Activated naive CD4-positive, alpha-beta T cell (primary cell): ENCODE data around the gene SYNGR1.
"Not testable (repeated sequence)": the region's sequence is repeated elsewhere in the genome, so short reads cannot be mapped to it uniquely, and the experiment has no call there.

Source experiments
- DNase-seq, 4 experiments: peaks; one replicate each; lab custom pipeline; 2025; lab: John Stamatoyannopoulos, UW

SYNGR1 gene

DNA sequence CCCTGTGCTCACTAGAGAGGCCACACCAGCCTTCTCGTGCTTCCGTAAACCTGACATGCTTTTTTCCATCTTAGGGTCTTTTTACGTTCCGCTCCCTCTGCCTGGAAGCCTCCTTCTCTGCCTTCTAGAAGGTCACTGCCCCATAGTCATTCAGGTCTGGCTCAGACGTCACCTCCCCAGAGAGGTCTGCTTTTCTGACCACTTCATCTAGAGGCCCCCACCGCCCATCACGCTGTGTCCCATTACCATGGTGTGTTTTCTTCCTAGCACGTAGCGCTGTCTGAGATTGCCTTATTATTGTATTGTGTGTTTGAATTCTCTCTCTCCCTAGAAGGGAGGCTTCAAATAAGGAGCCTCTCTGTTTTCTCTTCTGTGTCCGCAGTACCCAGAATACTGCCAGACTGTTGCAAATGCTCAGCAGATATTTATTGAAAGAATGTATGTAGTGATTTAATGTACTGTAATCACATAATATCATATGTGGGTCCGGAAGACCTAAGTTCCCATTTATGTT lies 59.8 kb downstream of the SYNGR1 start:
- no peak for DNase-seq

- DNase-seq = no peak
Observed at GRCh38 chr22:39410264-39410663, 60.5 kb downstream of the SYNGR1 start.

- not testable (repeated sequence) for DNase-seq
Observed at GRCh38 chr22:39411828-39412365, 62.1 kb downstream of the SYNGR1 start.

GRCh38 chr22:39413204-39413603 lies 63.4 kb downstream of the SYNGR1 start:
- DNase-seq = not testable (repeated sequence)

GRCh38 chr22:39414377-39414776 lies 64.6 kb downstream of the SYNGR1 start:
- no peak for DNase-seq

DNA sequence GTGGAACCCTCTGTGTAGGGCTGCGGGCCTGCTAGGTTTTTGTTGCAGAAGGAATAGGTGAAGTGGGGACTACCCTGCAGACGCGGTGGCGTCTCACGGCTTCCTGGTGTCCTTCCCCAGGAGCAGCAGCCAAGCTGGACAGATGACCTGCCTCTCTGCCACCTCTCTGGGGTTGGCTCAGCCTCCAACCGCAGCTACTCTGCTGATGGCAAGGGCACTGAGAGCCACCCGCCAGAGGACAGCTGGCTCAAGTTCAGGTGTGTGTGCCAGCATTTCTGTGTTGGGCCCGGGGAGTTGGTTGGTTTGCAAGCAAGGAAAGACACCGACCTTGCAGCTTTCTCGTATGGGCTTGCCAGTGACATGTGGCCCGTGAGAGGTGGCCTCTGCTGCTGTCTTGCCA lies 65.1 kb downstream of the SYNGR1 start:
- no peak for DNase-seq

DNA sequence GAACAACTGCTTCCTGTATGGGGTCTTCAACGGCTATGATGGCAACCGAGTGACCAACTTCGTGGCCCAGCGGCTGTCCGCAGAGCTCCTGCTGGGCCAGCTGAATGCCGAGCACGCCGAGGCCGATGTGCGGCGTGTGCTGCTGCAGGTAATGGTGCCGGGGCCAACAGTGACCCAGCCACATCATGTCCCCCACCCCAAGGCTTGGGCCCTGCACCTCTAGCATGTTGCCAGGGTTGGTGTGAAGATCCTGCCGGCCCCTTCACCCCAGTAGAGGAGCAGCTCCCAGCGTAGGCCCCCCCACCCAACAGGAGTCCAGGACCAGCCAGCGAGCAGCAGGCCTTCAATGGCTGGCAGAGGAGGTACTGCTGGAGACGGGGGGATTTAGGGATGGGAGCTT lies 65.7 kb downstream of the SYNGR1 start:
- no peak for DNase-seq

- DNase-seq = peak in 1 of 4 experiments; percentile 36
Observed at GRCh38 chr22:39416319-39416718, 66.5 kb downstream of the SYNGR1 start.

GRCh38 chr22:39417641-39418040 lies 67.8 kb downstream of the SYNGR1 start:
- DNase-seq = no peak

GRCh38 chr22:39418696-39419095 lies 68.9 kb downstream of the SYNGR1 start:
- no peak for DNase-seq

GRCh38 chr22:39419096-39419495 lies 69.3 kb downstream of the SYNGR1 start:
- DNase-seq = no peak

GRCh38 chr22:39419911-39420310 lies 70.1 kb downstream of the SYNGR1 start:
- DNase-seq = no peak

- no peak for DNase-seq
Observed at GRCh38 chr22:39421691-39422090, 71.9 kb downstream of the SYNGR1 start.

DNA sequence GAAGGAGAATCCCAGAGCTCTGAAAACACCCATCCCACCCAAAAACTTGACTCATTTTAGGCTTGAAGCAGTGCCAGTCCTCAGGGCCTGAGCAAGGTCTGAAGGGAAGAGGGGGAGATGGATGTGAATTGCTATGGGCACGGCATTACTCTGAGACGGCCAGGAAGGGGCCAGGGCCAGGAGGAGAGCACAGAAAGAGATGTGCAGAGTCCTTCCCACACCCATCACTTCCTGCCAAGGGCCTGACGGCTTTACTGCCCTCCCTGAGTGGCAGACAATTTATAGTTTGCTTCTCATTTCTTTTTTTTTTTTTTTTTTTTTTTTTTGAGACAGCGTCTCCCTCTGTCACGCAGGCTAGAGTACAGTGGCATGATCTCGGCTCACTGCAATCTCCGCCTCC lies 72.3 kb downstream of the SYNGR1 start:
- DNase-seq = no peak

GRCh38 chr22:39422721-39423120 lies 72.9 kb downstream of the SYNGR1 start:
- no peak for DNase-seq

DNA sequence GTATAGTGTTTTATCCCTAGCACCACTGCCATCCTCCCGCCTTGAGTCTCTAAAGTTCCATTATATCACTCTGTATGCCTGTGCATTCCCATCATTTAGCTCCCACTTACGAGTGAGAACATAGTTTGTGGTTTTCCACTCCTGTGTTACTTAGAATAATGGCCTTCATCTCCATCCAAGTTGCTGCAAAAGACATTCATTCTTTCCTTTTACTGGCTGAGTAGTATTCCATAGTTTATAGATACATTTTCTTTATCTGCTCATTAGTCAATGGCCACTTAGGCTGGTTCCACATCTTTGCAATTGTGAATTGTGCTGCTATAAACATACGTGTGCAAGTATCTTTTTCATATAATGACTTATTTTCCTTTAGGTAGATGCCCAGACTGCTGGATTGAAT lies 74.2 kb downstream of the SYNGR1 start:
- DNase-seq = no peak

DNA sequence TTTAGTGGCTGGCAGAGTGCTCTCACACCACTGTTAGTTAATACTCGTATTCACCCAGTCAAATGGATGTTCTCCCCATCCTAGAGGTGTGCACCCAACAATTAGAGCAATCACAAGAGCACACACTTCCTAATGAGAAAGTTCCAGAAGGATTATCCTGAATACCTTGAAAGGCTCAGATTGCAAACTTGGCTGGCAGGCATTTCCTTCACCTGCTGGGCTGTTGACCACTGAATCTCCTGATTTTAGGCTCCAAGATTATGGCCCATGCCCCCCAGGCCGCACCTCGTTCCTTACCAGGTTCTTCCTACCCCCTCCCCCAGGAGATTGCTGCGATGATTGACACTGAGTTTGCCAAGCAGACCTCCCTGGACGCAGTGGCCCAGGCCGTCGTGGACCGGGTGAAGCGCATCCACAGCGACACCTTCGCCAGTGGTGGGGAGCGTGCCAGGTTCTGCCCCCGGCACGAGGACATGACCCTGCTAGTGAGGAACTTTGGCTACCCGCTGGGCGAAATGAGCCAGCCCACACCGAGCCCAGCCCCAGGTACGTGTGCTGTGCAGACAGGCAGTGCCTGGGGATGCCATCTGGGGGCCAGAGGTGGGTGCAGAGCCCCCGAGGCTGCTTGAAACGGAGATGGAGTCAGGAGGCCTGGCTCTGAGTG lies 76.7 kb downstream of the SYNGR1 start:
- no peak for DNase-seq

DNA sequence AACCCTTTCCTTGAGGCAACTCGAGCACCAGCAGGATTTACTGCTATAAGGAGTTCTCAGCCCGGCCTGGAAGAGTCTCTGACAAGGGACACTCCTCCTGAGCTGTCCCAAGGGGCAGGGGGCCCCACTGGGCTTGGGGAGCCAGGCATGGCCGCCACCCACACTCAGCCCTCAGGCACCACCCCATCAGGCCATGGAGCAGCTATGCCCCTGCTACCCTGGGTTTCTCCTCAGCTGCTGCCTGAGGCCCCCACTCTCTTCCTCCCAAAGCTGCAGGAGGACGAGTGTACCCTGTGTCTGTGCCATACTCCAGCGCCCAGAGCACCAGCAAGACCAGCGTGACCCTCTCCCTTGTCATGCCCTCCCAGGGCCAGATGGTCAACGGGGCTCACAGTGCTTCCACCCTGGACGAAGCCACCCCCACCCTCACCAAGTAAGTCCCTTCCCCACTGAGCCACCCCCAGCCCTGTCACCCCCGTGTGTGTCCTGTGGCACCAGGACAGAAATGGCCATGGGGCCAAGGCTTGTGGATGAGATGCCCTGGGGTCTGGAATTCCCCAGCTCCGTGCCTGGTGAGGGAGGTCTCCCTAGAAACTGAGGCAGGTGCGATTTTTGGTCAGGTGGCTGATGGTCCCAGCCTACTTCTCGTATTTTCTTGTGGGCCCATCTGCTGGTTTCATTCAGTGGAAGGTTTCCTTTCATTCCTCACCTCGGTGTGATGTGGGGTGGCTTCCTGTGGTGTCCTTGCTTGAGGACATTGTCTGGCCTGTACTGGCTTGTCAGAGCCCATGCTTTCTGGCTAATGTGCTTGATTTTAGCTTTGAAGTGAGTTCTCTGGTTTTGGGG lies 78.2 kb downstream of the SYNGR1 start:
- no peak for DNase-seq

- no peak for DNase-seq
Observed at GRCh38 chr22:39428597-39429071, 78.8 kb downstream of the SYNGR1 start.

- no peak for DNase-seq
Observed at GRCh38 chr22:39429186-39429585, 79.4 kb downstream of the SYNGR1 start.

DNA sequence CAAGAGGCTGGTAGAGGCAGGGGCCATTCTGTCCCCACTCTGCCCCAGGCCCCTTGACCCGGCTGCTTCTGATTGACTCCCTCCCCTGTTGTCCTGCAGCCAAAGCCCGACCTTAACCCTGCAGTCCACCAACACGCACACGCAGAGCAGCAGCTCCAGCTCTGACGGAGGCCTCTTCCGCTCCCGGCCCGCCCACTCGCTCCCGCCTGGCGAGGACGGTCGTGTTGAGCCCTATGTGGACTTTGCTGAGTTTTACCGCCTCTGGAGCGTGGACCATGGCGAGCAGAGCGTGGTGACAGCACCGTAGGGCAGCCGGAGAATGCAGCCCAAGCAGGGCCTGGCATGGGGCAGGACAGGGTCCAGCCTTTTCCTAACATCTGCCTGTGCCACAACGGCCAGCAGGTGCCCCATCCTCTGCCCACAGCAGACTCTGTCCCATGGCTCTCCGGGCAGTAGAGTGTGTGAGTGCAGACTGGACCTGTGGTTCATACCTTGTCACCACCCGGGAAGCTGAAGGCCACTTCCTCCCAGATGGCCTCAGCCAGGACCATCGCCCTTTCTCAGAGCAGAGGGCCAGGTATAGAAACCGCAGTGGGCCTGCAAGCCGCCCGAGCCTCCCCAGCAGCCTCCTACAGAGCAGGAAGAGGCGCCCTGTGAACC lies 80.3 kb downstream of the SYNGR1 start:
- no peak for DNase-seq

GRCh38 chr22:39430576-39431150 lies 80.9 kb downstream of the SYNGR1 start:
- DNase-seq = no peak
